Measurements from ENCODE around the gene C12orf57. TPM values are rescaled to one million over a fixed set of nuclear protein-coding genes. Genes with fewer than 3 reads are reported as not detected.

Gene C12orf57
- total RNA-seq, 1 donor from 2014 or later = 240 TPM

- no peak for DNase-seq (ENCODE audit: low read depth in 2 of 2)
These were observed 20.1 kb downstream of the C12orf57 start for GRCh38 chr12:6963791-6964413.

GRCh38 chr12:6964605-6965025 lies 20.8 kb downstream of the C12orf57 start:
- no peak for DNase-seq (ENCODE audit: low read depth in 2 of 2)

- DNase-seq (ENCODE audit: low read depth in 2 of 2) = peak; percentile 92
These were observed 21.3 kb downstream of the C12orf57 start for GRCh38 chr12:6965026-6965661.

- no peak for DNase-seq (ENCODE audit: low read depth in 2 of 2)
These were observed 21.9 kb downstream of the C12orf57 start for GRCh38 chr12:6965714-6966113.

- no peak for DNase-seq (ENCODE audit: low read depth in 2 of 2)
These were observed 22.5 kb downstream of the C12orf57 start for GRCh38 chr12:6966351-6966750.

- no peak for DNase-seq (ENCODE audit: low read depth in 2 of 2)
These were observed 23.9 kb downstream of the C12orf57 start for GRCh38 chr12:6967651-6968100.

GRCh38 chr12:6968426-6968825 lies 24.6 kb downstream of the C12orf57 start:
- DNase-seq (ENCODE audit: low read depth in 2 of 2) = peak in 1 of 2 donors; percentile 0

GRCh38 chr12:6970096-6970527 lies 26.3 kb downstream of the C12orf57 start:
- no peak for DNase-seq (ENCODE audit: low read depth in 2 of 2)

- no peak for DNase-seq (ENCODE audit: low read depth in 2 of 2)
These were observed 30.4 kb downstream of the C12orf57 start for GRCh38 chr12:6974180-6974579.

GRCh38 chr12:6975297-6976032 lies 31.6 kb downstream of the C12orf57 start:
- DNase-seq (ENCODE audit: low read depth in 2 of 2) = no peak

- DNase-seq (ENCODE audit: low read depth in 2 of 2) = no peak
These were observed 33.8 kb downstream of the C12orf57 start for GRCh38 chr12:6977653-6978052.

- DNase-seq (ENCODE audit: low read depth in 2 of 2) = no peak
These were observed 34.4 kb downstream of the C12orf57 start for GRCh38 chr12:6978188-6978587.

GRCh38 chr12:6978611-6979011 lies 34.8 kb downstream of the C12orf57 start:
- DNase-seq (ENCODE audit: low read depth in 2 of 2) = no peak

GRCh38 chr12:6979021-6979420 lies 35.2 kb downstream of the C12orf57 start:
- no peak for DNase-seq (ENCODE audit: low read depth in 2 of 2)

GRCh38 chr12:6979453-6979852 lies 35.6 kb downstream of the C12orf57 start:
- no peak for DNase-seq (ENCODE audit: low read depth in 2 of 2)

- DNase-seq (ENCODE audit: low read depth in 2 of 2) = no peak
These were observed 36.3 kb downstream of the C12orf57 start for GRCh38 chr12:6980075-6980474.

- no peak for DNase-seq (ENCODE audit: low read depth in 2 of 2)
These were observed 36.9 kb downstream of the C12orf57 start for GRCh38 chr12:6980740-6981139.

GRCh38 chr12:6981152-6982052 lies 37.6 kb downstream of the C12orf57 start:
- DNase-seq (ENCODE audit: low read depth in 2 of 2) = no peak

- no peak for DNase-seq (ENCODE audit: low read depth in 2 of 2)
These were observed 38.7 kb downstream of the C12orf57 start for GRCh38 chr12:6982532-6982931.

GRCh38 chr12:6987956-6988553 lies 44.2 kb downstream of the C12orf57 start:
- DNase-seq (ENCODE audit: low read depth in 2 of 2) = no peak

Data from lung microvascular endothelial cell (primary cell).